Stomach smooth muscle (tissue), 2 donors: Measurements from ENCODE around the gene DERA.
"Not testable (repeated sequence)": the region's sequence is repeated elsewhere in the genome, so short reads cannot be mapped to it uniquely, and the experiment has no call there.

Source experiments
- H3K27ac ChIP-seq: one replicate; pipeline ENCODE4 v1.7.0; 2013; ENCODE audit warnings: mild to moderate bottlenecking, low read length, inconsistent platforms
- H3K27me3 ChIP-seq, 2 donors: one replicate each; pipeline ENCODE4 v1.7.0; 2013; ENCODE audit warnings: low read length in 2 of 2; ENCODE audit not compliant: insufficient read depth in 2 of 2, control insufficient read depth in 1 of 2
- H3K36me3 ChIP-seq, 2 donors: one replicate each; pipeline ENCODE4 v1.7.0; 2013; ENCODE audit warnings: low read length in 2 of 2; ENCODE audit not compliant: control insufficient read depth in 2 of 2, insufficient read depth in 2 of 2
- H3K4me1 ChIP-seq: one replicate; pipeline ENCODE4 v1.7.0; 2013; ENCODE audit warnings: low read length; ENCODE audit not compliant: control insufficient read depth, insufficient read depth
- H3K4me3 ChIP-seq, 2 donors: one replicate each; pipeline ENCODE4 v1.7.0; 2013; ENCODE audit warnings: low read length in 2 of 2
- H3K9ac ChIP-seq, 2 donors: one replicate each; pipeline ENCODE4 v1.7.0; 2013; ENCODE audit warnings: low read length in 2 of 2, mild to moderate bottlenecking in 1 of 2
- H3K9me3 ChIP-seq, 2 donors: one replicate each; pipeline ENCODE4 v1.7.0; 2013; ENCODE audit warnings: low read length in 2 of 2; ENCODE audit not compliant: control insufficient read depth in 2 of 2
- donor health status: healthy.
- donor health status: Pancreatic carcinoma.

Gene DERA

DNA sequence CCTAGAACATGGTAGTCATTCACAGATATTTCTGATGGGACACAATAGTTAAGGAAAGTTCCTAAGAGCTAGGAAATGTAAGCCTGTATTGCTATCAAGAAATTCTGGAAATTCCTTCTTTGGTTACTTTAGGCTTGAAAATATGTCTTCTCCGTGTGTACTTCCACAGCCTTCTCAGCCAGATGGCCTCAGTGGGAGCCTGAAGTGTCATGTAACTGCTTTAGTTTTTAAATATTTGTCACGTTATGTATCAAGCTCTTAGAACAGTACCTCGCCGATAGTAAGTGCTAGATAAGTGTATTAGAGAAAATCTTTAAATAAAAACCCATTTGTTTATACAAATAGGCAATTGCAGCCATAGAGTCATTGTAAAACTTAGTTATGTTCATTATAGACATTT lies 95.6 kb downstream of the DERA start:
- H3K9ac ChIP-seq = no peak overlapping the region
- no peaks in the 10 kb centered on the region for H3K9me3 ChIP-seq
- no peaks in the 10 kb centered on the region for H3K4me1 ChIP-seq
- H3K36me3 ChIP-seq = peaks cover 0 to 2% of the 10 kb centered on the region in 2 donors
- no peak overlapping the region for H3K27ac ChIP-seq
- H3K4me3 ChIP-seq = no peak overlapping the region
- H3K27me3 ChIP-seq = no peaks in the 10 kb centered on the region

- Histone ChIP-seq H3K27ac (no peak overlapping the region), H3K27me3 (no peaks in the 10 kb centered on the region), H3K4me3 (no peak overlapping the region), H3K9ac (no peak overlapping the region), H3K4me1 (no peaks in the 10 kb centered on the region), H3K36me3 (peaks cover 0 to 2% of the 10 kb centered on the region in 2 donors), H3K9me3 (no peaks in the 10 kb centered on the region)
These were observed 97.3 kb downstream of the DERA start for GRCh38 chr12:16008421-16008824.

DNA sequence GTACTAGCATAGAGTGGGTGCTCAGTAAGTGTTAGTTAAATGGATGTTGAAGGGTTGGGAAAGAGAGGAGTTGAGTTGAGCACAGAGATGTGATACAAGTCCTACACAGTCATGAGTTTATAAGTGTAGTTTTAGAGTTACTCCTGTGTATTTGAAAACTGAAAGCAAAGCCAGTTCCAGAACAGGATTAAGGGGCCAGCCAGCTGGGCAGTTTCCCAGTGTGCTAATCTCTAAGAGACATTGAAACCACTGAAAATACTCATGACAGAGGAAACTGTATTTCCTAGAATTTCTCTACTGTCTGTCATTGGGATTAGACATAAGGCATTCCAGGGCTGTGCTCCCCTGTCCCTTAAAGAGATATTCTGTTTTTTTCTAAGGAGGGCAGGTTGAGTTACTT lies 101.0 kb downstream of the DERA start:
- no peak overlapping the region for H3K27ac ChIP-seq
- H3K4me3 ChIP-seq = no peak overlapping the region
- no peaks in the 10 kb centered on the region for H3K27me3 ChIP-seq
- no peak overlapping the region for H3K9ac ChIP-seq
- H3K4me1 ChIP-seq = no peaks in the 10 kb centered on the region
- H3K9me3 ChIP-seq = no peaks in the 10 kb centered on the region
- no peaks in the 10 kb centered on the region for H3K36me3 ChIP-seq

DNA sequence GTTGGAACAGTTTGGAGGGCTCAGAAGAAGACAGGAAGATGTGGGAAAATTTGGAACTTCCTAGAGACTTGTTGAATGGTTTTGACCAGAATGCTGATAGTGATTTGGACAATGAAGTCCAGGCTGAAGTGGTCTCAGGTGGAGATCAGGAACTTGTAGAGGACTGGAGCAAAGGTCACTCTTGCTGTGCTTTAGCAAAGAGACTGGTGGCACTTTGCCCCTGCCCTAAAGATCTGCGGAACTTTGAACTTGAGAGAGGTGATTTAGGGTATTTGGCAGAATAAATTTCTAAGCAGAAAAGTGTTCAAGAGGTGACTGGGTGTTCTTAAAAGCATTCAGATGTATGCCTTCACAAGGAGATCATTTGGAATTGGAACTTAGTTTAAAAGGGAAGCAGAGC lies 102.6 kb downstream of the DERA start:
- not testable (repeated sequence) for H3K36me3 ChIP-seq, H3K27me3 ChIP-seq, H3K9ac ChIP-seq, H3K4me1 ChIP-seq, H3K9me3 ChIP-seq, H3K27ac ChIP-seq, H3K4me3 ChIP-seq

- not testable (repeated sequence) for H3K27me3 ChIP-seq, H3K4me3 ChIP-seq, H3K9ac ChIP-seq, H3K36me3 ChIP-seq, H3K9me3 ChIP-seq, H3K4me1 ChIP-seq, H3K27ac ChIP-seq
These were observed 103.3 kb downstream of the DERA start for GRCh38 chr12:16014394-16014793.

GRCh38 chr12:16016748-16017147 lies 105.6 kb downstream of the DERA start:
- Histone ChIP-seq H3K36me3 (peaks cover 2 to 5% of the 10 kb centered on the region in 2 donors), H3K4me1 (no peaks in the 10 kb centered on the region), H3K27me3 (no peaks in the 10 kb centered on the region), H3K9me3 (no peaks in the 10 kb centered on the region), H3K27ac (no peak overlapping the region), H3K4me3 (no peak overlapping the region), H3K9ac (no peak overlapping the region)

- Histone ChIP-seq H3K36me3 (peaks cover 2 to 9% of the 10 kb centered on the region in 2 donors), H3K9me3 (no peaks in the 10 kb centered on the region), H3K27me3 (no peaks in the 10 kb centered on the region), H3K27ac (no peak overlapping the region), H3K9ac (no peak overlapping the region), H3K4me3 (no peak overlapping the region), H3K4me1 (no peaks in the 10 kb centered on the region)
These were observed 107.2 kb downstream of the DERA start for GRCh38 chr12:16018306-16018705.

DNA sequence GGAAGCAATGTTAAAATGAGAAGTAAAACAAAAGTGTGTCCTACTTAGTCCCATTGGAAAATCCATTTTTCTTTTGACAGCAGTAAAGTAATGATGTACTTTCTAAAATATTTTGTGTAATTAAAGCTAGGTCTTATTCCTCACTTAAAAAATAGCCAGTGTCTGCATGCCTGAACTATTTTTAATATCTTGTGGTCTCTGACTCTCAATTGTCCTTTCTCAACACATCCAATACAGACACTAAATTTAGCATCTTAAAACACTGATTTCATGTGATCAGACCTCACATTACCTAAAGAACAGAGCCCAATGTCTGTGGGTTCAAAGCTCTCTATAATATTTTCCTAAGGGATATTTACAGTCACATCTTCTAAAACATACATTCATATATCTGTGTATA lies 108.0 kb downstream of the DERA start:
- no peak overlapping the region for H3K4me3 ChIP-seq
- peaks cover 2 to 9% of the 10 kb centered on the region in 2 donors for H3K36me3 ChIP-seq
- no peaks in the 10 kb centered on the region for H3K27me3 ChIP-seq
- H3K4me1 ChIP-seq = no peaks in the 10 kb centered on the region
- H3K27ac ChIP-seq = no peak overlapping the region
- H3K9me3 ChIP-seq = no peaks in the 10 kb centered on the region
- no peak overlapping the region for H3K9ac ChIP-seq

DNA sequence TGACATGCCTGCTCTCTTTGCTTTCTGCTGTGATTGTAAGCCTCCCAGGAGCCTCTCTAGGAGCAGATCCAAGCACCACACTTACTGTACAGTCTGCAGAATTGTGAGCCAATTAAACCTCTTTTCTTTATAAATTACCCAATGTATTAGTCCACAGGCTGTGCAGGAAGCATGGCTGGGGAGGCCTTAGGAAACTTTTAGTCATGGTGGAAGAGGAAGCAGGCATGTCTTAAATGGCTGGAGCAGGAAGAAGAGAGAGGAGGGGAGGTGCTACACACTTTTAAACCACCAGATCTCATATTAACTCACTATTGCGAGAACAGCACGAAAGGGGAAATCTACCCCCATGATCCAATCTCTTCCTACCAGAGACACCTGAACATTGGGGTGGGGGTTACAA lies 108.9 kb downstream of the DERA start:
- H3K9me3 ChIP-seq = no peaks in the 10 kb centered on the region
- H3K9ac ChIP-seq = no peak overlapping the region
- no peaks in the 10 kb centered on the region for H3K4me1 ChIP-seq
- no peak overlapping the region for H3K4me3 ChIP-seq
- H3K27me3 ChIP-seq = no peaks in the 10 kb centered on the region
- no peak overlapping the region for H3K27ac ChIP-seq
- H3K36me3 ChIP-seq = peaks cover 2 to 9% of the 10 kb centered on the region in 2 donors

- Histone ChIP-seq H3K27ac (no peak overlapping the region), H3K9ac (no peak overlapping the region), H3K36me3 (peaks cover 2 to 9% of the 10 kb centered on the region in 2 donors), H3K4me1 (no peaks in the 10 kb centered on the region), H3K9me3 (no peaks in the 10 kb centered on the region), H3K4me3 (no peak overlapping the region), H3K27me3 (no peaks in the 10 kb centered on the region)
These were observed 109.9 kb downstream of the DERA start for GRCh38 chr12:16021026-16021425.

- no peaks in the 10 kb centered on the region for H3K4me1 ChIP-seq
- no peak overlapping the region for H3K4me3 ChIP-seq
These were observed 110.5 kb downstream of the DERA start for GRCh38 chr12:16021676-16022075.

More at GRCh38 chr12:16021676-16022075, 110.5 kb downstream of the DERA start:
- Histone ChIP-seq H3K9ac (no peak overlapping the region), H3K36me3 (peaks cover 2 to 9% of the 10 kb centered on the region in 2 donors), H3K27ac (no peak overlapping the region), H3K27me3 (no peaks in the 10 kb centered on the region), H3K9me3 (no peaks in the 10 kb centered on the region)
